K562 (cell line): Measurements from ENCODE around the gene PLPPR1. TPM values are rescaled to one million over a fixed set of nuclear protein-coding genes. Genes with fewer than 3 reads are reported as not detected.

ENCODE experiments used
- ATAC-seq: fragments of 200-7000 bp; cut with Tn5 transposase; 3 replicates; pipeline ENCODE4 v1.9.1; 2020; ENCODE audit warnings: moderate library complexity
- BruUV-seq: library from RNA; stranded (reverse); fragments of 400-500 nt; replicated peaks from 2 replicates; lab custom pipeline; 2021; lab: Mats Ljungman, UMichigan
- CTCF ChIA-PET: fragments of 300-600 bp; formaldehyde crosslinking; extraction: SDS; loops from one replicate; lab custom pipeline; 2021; ENCODE audit warnings: low intra/inter-chr PET ratio; lab: Yijun Ruan, JAX
- POLR2A ChIA-PET: fragments of 300-600, 350-650 bp; sonication (Branson Sonifier 250); formaldehyde crosslinking; extraction: SDS; loops from one replicate; lab custom pipeline; 2021; ENCODE audit warnings: antibody characterized with exemption, inconsistent platforms; lab: Yijun Ruan, JAX
- DNase-seq, 4 experiments: peaks; one replicate each; pipeline versions ENCODE4 v3.0.0 to v3.0.0-alpha.2; 2011 to 2018; ENCODE audit warnings: low spot score in 3 of 4, mixed read lengths in 3 of 4; ENCODE audit errors: extremely low read depth in 1 of 4
- FAIRE-seq: peaks from 2 replicates; lab custom pipeline; 2011; peaks lifted over from hg19 to GRCh38; lab: Jason Lieb, UNC
- H2AFZ ChIP-seq: 2 replicates; pipeline ENCODE4 v1.6.0; 2011; ENCODE audit warnings: low read depth, low read length, control low read depth, inconsistent platforms
- H3K27ac ChIP-seq: fragments of 200-600 bp; 3 replicates; pipeline ENCODE4 v1.8.0; 2011; ENCODE audit warnings: low read depth, mild to moderate bottlenecking, control low read depth, inconsistent platforms, low read length, moderate library complexity, mixed read lengths; ENCODE audit errors: extremely low read depth
- H3K27me3 ChIP-seq, 2 experiments: fragments of 300-600 bp in 1 of 2; 2 replicates in 1 of 2; 3 replicates in 1 of 2; pipeline versions ENCODE4 v1.6.0 to v1.8.0; 2011; ENCODE audit warnings: inconsistent platforms in 2 of 2, low read length in 2 of 2, mild to moderate bottlenecking in 1 of 2, mixed read lengths in 1 of 2, moderate library complexity in 1 of 2; ENCODE audit not compliant: control insufficient read depth in 2 of 2, insufficient read depth in 2 of 2
- H3K36me3 ChIP-seq: fragments of 300-600 bp; 3 replicates; pipeline ENCODE4 v1.8.0; 2011; ENCODE audit warnings: mild to moderate bottlenecking, low read length, inconsistent platforms; ENCODE audit not compliant: control insufficient read depth, insufficient read depth
- H3K4me1 ChIP-seq, 2 experiments: fragments of 200-600 bp in 1 of 2; replicated peaks in 1 of 2; 2 replicates in 1 of 2; 3 replicates in 1 of 2; pipeline versions ENCODE4 v1.5.1 to v1.8.0; 2011; ENCODE audit warnings: inconsistent platforms in 2 of 2, low read length in 2 of 2, mild to moderate bottlenecking in 1 of 2, mixed read lengths in 1 of 2, moderate library complexity in 1 of 2; ENCODE audit not compliant: control insufficient read depth in 2 of 2, insufficient read depth in 2 of 2
- H3K4me2 ChIP-seq: 2 replicates; pipeline ENCODE4 v1.6.1; 2011; ENCODE audit warnings: low read length, control low read depth, inconsistent platforms, mixed read lengths; ENCODE audit not compliant: insufficient read depth
- H3K4me3 ChIP-seq: fragments of 200-600 bp; sonication (generic), shearing (Covaris generic); 2 replicates; pipeline ENCODE4 v1.5.1; 2016; ENCODE audit warnings: control low read depth, inconsistent platforms
- H3K79me2 ChIP-seq: fragments of 200-600 bp; 3 replicates; pipeline ENCODE4 v1.8.0; 2011; ENCODE audit warnings: low read length, inconsistent platforms; ENCODE audit not compliant: control insufficient read depth, insufficient read depth
- H3K9ac ChIP-seq, 2 experiments: 2 replicates each; pipeline versions ENCODE4 v1.6.0 to v1.6.1; 2011; ENCODE audit warnings: low read depth in 2 of 2, low read length in 2 of 2, control low read depth in 1 of 2, inconsistent platforms in 1 of 2, mild to moderate bottlenecking in 1 of 2, mixed read lengths in 1 of 2; ENCODE audit not compliant: insufficient read depth in 1 of 2
- H3K9me1 ChIP-seq: one replicate; pipeline ENCODE4 v1.6.0; 2011; ENCODE audit warnings: inconsistent platforms, mild to moderate bottlenecking, low read length, moderate library complexity; ENCODE audit not compliant: control insufficient read depth, insufficient read depth
- H3K9me3 ChIP-seq: replicated peaks from 2 replicates; pipeline ENCODE4 v1.5.1; 2011; ENCODE audit warnings: low read depth, low read length, inconsistent platforms; ENCODE audit not compliant: control insufficient read depth, insufficient read depth
- H4K20me1 ChIP-seq: replicated peaks from 2 replicates; pipeline ENCODE4 v1.6.1; 2011; ENCODE audit warnings: low read length, inconsistent platforms, mixed read lengths; ENCODE audit not compliant: control insufficient read depth, insufficient read depth
- BCL6 ChIP-seq: fragments of 250-450 bp; sonication (Bioruptor Pico); IDR thresholded peaks from 2 replicates; pipeline ENCODE4 v1.4.0; 2020
- CC2D1A ChIP-seq: fragments of 450-650 bp; IDR thresholded peaks from 2 replicates; pipeline ENCODE4 v1.6.1; 2017; ENCODE audit warnings: mild to moderate bottlenecking
- CREBBP ChIP-seq: IDR thresholded peaks from one replicate; pipeline ENCODE4 v1.6.1; 2012; ENCODE audit warnings: low read depth, mild to moderate bottlenecking, control low read depth, inconsistent platforms, low read length
- DLX4 ChIP-seq: fragments of 250-450 bp; sonication (Bioruptor Pico); IDR thresholded peaks from 2 replicates; pipeline ENCODE4 v1.6.1; 2021; ENCODE audit warnings: mild to moderate bottlenecking
- E2F6 ChIP-seq, 2 experiments: IDR thresholded peaks; 2 replicates each; pipeline ENCODE4 v1.6.1; 2011; ENCODE audit warnings: borderline replicate concordance in 1 of 2, control low read depth in 1 of 2, low read depth in 1 of 2, low read length in 1 of 2, mild to moderate bottlenecking in 1 of 2, mixed read lengths in 1 of 2, moderate library complexity in 1 of 2; ENCODE audit not compliant: insufficient read depth in 1 of 2, insufficient read length in 1 of 2, poor library complexity in 1 of 2, severe bottlenecking in 1 of 2; ENCODE audit errors: extremely low read depth in 1 of 2
- FOXO4 ChIP-seq: fragments of 450-650 bp; formaldehyde crosslinking; IDR thresholded peaks from 2 replicates; pipeline ENCODE4 v1.4.0; 2020; ENCODE audit warnings: mild to moderate bottlenecking, moderate library complexity
- NFIC ChIP-seq: fragments of 450-650 bp; IDR thresholded peaks from 2 replicates; pipeline ENCODE4 v1.6.1; 2017; ENCODE audit warnings: mild to moderate bottlenecking, inconsistent platforms
- RBM22 ChIP-seq: fragments of 200-400 bp; formaldehyde crosslinking; IDR thresholded peaks from 2 replicates; pipeline ENCODE4 v1.6.1; 2018; ENCODE audit warnings: low read length, low read depth; ENCODE audit not compliant: poor library complexity, severe bottlenecking
- SAFB2 ChIP-seq: fragments of 200-400 bp; formaldehyde crosslinking; IDR thresholded peaks from 2 replicates; pipeline ENCODE4 v1.6.1; 2018; ENCODE audit warnings: borderline replicate concordance, low read length, low read depth, moderate library complexity; ENCODE audit not compliant: severe bottlenecking
- SREBF1 ChIP-seq: fragments of 150-350 bp; IDR thresholded peaks from 2 replicates; pipeline ENCODE4 v1.6.1; 2014; ENCODE audit warnings: antibody characterized with exemption, low read depth, low read length, borderline replicate concordance
- TEAD1 ChIP-seq, 2 experiments: fragments of 450-650 bp in 1 of 2; sonication (generic) in 1 of 2; formaldehyde crosslinking; IDR thresholded peaks; 2 replicates each; pipeline versions ENCODE4 v1.4.0 to v1.8.0; 2020 to 2022; ENCODE audit warnings: mild to moderate bottlenecking in 2 of 2, missing genetic modification reagents in 1 of 2
- THRB ChIP-seq: fragments of 450-650 bp; formaldehyde crosslinking; conservative IDR thresholded peaks from 2 replicates; pipeline ENCODE4 v1.4.0; 2022; ENCODE audit warnings: mild to moderate bottlenecking, missing genetic modification characterization
- ZNF121 ChIP-seq: sonication (generic); formaldehyde crosslinking; conservative IDR thresholded peaks from 2 replicates; pipeline ENCODE4 v1.8.0; 2022; ENCODE audit warnings: missing genetic modification reagents
- WGBS: fragments of 100-300 bp; shearing (Covaris generic); methylation state at CpG from one replicate; pipeline ENCODE4 v1.1.6; 2016; ENCODE audit warnings: low coverage, mixed read lengths; ENCODE audit not compliant: insufficient coverage; ENCODE audit errors: missing lambda C conversion rate; 5-methylcytosine and 5-hydroxymethylcytosine counted together
- in situ Hi-C: fragments of 300-500 bp; cut with MboI; formaldehyde crosslinking; loops from 4 replicates; pipeline ENCODE4 v1.15.0; 2018; ENCODE audit warnings: inconsistent platforms, mixed read lengths
- intact Hi-C: fragments of 100-400 bp; cut with micrococcal nuclease; formaldehyde crosslinking; loops from 2 replicates; pipeline ENCODE4 v1.14.2; 2022
- polyA plus RNA-seq, 8 experiments: library from polyadenylated mRNA; depleted of rRNA in 4 of 8; stranded (reverse) in 5 of 8; unstranded in 3 of 8; fragments of >200 nt; fragmentation: Nextera tagmentation in 2 of 8; fragmentation: Illumina TruSeq in 1 of 8; extraction: Ambion mirVana in 2 of 8; extraction: Trizol in 1 of 8; gene quantifications; 2 replicates each; pipeline versions ENCODE4 v1.2.1 to v1.2.3, GENCODE V29; 2011 to 2014; ENCODE audit warnings: inconsistent platforms in 1 of 8, missing spikeins in 1 of 8
- total RNA-seq, 7 experiments: library from RNA; depleted of rRNA in 6 of 7; stranded (reverse); fragments of >200 nt in 6 of 7; fragmentation: Illumina TruSeq in 2 of 7; extraction: Trizol in 2 of 7; gene quantifications; 2 replicates each; pipeline versions ENCODE4 v1.2.1 to v1.2.3, GENCODE V29; 2011 to 2021; ENCODE audit warnings: low replicate concordance in 1 of 7

The PLPPR1 gene
- total and polyA plus RNA-seq, 9 of the 15 experiments (the other 6 are each of a cell fraction or from before 2014, with no cell fraction given), result not detected

- intact Hi-C loops, result no loop called here
- Histone ChIP-seq H3K79me2 (no peaks in the 10 kb centered on the region), H3K27me3 (no peaks in the 10 kb centered on the region), H3K4me2 (no peak overlapping the region), H3K9ac (no peak overlapping the region), H4K20me1 (no peaks in the 10 kb centered on the region), H3K4me3 (no peak overlapping the region), H3K4me1 (no peaks in the 10 kb centered on the region), H3K36me3 (no peaks in the 10 kb centered on the region), H3K9me3 (no peaks in the 10 kb centered on the region), H2AFZ (no peak overlapping the region), H3K27ac (no peak overlapping the region), H3K9me1 (no peaks in the 10 kb centered on the region)
- in situ Hi-C loops, result no loop called here
- WGBS, result 10% methylated on average over 2 of the region's 2 CpGs
- FAIRE-seq (no peak), ATAC-seq (no peak), DNase-seq (no peak)
- POLR2A ChIA-PET, result no interaction called here
- no peak for TF ChIP-seq CREBBP
- TF ChIP-seq ZNF121 (CRISPR knock-in tag), result no peak
- no peak for TF ChIP-seq CC2D1A
- no peak for TF ChIP-seq BCL6 (CRISPR knock-in tag)
- no peak for TF ChIP-seq DLX4
- no peak for TF ChIP-seq SREBF1
- CTCF ChIA-PET, result no interaction called here
- BruUV-seq, result no TSS peak
These were observed 163.2 kb downstream of the PLPPR1 start for GRCh38 chr9:101191723-101192122.

- 0% methylated on average over 4 of the region's 4 CpGs for WGBS
- no peaks in the 10 kb centered on the region for H4K20me1 ChIP-seq
- H3K4me1 ChIP-seq, result no peaks in the 10 kb centered on the region
- no peaks in the 10 kb centered on the region for H3K9me3 ChIP-seq
- no peak overlapping the region for H3K4me2 ChIP-seq
- intact Hi-C loops (no loop called here), in situ Hi-C loops (no loop called here)
- DNase-seq (no peak), FAIRE-seq (no peak), ATAC-seq (no peak)
- H3K36me3 ChIP-seq, result no peaks in the 10 kb centered on the region
- CTCF ChIA-PET, result no interaction called here
- no peak overlapping the region for H3K27ac ChIP-seq
- H3K27me3 ChIP-seq, result no peaks in the 10 kb centered on the region
- H3K9ac ChIP-seq, result no peak overlapping the region
- POLR2A ChIA-PET, result no interaction called here
- no peaks in the 10 kb centered on the region for H3K79me2 ChIP-seq
- no peaks in the 10 kb centered on the region for H3K9me1 ChIP-seq
- BruUV-seq, result no TSS peak
- H3K4me3 ChIP-seq, result no peak overlapping the region
- H2AFZ ChIP-seq, result no peak overlapping the region
- TF ChIP-seq SAFB2, result no peak
- no peak for TF ChIP-seq FOXO4
- TF ChIP-seq TEAD1 (CRISPR knock-in tag; IDR thresholded peaks at IDR 0.05), result no peak
- no peak for TF ChIP-seq E2F6 (IDR thresholded peaks at IDR 0.05; ENCODE audit: borderline replicate concordance in 1 of 2, extremely low read depth in 1 of 2, insufficient read depth in 1 of 2, insufficient read length in 1 of 2, low read depth in 1 of 2, low read length in 1 of 2, poor library complexity in 1 of 2, severe bottlenecking in 1 of 2)
- TF ChIP-seq RBM22, result no peak
- no peak for TF ChIP-seq NFIC
- TF ChIP-seq THRB (CRISPR knock-in tag), result no peak
These were observed 168.5 kb downstream of the PLPPR1 start for GRCh38 chr9:101197026-101197425.
